Effector memory CD4-positive, alpha-beta T cell (primary cell): Measurements from ENCODE around the gene LRRIQ3.

Experiments
- DNase-seq, 3 donors: peaks; one replicate each; pipeline ENCODE4 v3.0.0-alpha.2; 2020
- H3K27ac ChIP-seq: 2 replicates; pipeline ENCODE4 v1.7.0; 2013; ENCODE audit warnings: mild to moderate bottlenecking, low read length, moderate library complexity; ENCODE audit not compliant: insufficient read depth, poor library complexity, severe bottlenecking
- H3K27me3 ChIP-seq: replicated peaks from 2 replicates; pipeline ENCODE4 v1.7.0; 2013; ENCODE audit warnings: mild to moderate bottlenecking, low read length; ENCODE audit not compliant: insufficient read depth, control insufficient read depth, poor library complexity, severe bottlenecking
- H3K36me3 ChIP-seq: 2 replicates; pipeline ENCODE4 v1.7.0; 2013; ENCODE audit warnings: mild to moderate bottlenecking, low read length, moderate library complexity; ENCODE audit not compliant: control insufficient read depth, insufficient read depth
- H3K4me1 ChIP-seq: 2 replicates; pipeline ENCODE4 v1.7.0; 2013; ENCODE audit warnings: low read length, mild to moderate bottlenecking; ENCODE audit not compliant: control insufficient read depth, insufficient read depth, poor library complexity, severe bottlenecking
- H3K4me3 ChIP-seq: 2 replicates; pipeline ENCODE4 v1.7.0; 2013; ENCODE audit warnings: low read length, low read depth, mild to moderate bottlenecking; ENCODE audit not compliant: insufficient read depth, poor library complexity, severe bottlenecking
- H3K9me3 ChIP-seq: 2 replicates; pipeline ENCODE4 v1.7.0; 2013; ENCODE audit warnings: mild to moderate bottlenecking, low read length, moderate library complexity; ENCODE audit not compliant: control insufficient read depth
- total RNA-seq, 3 donors: gene quantifications; one replicate each; lab custom pipeline; 2026; lab: John Stamatoyannopoulos, UW

The LRRIQ3 gene, protein sequence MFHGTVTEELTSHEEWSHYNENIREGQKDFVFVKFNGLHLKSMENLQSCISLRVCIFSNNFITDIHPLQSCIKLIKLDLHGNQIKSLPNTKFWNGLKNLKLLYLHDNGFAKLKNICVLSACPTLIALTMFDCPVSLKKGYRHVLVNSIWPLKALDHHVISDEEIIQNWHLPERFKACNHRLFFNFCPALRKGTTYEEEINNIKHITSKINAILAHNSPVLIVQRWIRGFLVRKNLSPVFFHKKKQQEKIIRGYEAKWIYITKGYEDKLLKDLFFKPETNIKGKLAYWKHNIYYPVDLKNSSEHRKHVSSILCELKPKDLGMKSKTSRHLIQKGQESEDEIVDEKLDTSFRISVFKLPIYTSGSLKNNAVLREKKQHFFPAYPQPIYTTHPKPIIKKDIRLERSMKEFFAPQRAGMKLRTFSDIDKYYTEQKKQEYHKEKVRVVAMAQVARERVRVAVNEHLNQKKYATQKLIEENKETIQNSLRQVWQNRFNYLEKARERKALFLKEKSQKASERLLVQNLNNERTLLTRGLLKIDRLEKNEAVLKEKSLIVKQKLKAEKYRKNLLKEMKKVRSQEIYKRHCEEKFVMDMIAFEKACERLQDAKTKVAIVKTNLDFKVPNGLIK
- 0.58 to 2.4 (median 2.3) reads per million in 3 donors for total RNA-seq

DNA sequence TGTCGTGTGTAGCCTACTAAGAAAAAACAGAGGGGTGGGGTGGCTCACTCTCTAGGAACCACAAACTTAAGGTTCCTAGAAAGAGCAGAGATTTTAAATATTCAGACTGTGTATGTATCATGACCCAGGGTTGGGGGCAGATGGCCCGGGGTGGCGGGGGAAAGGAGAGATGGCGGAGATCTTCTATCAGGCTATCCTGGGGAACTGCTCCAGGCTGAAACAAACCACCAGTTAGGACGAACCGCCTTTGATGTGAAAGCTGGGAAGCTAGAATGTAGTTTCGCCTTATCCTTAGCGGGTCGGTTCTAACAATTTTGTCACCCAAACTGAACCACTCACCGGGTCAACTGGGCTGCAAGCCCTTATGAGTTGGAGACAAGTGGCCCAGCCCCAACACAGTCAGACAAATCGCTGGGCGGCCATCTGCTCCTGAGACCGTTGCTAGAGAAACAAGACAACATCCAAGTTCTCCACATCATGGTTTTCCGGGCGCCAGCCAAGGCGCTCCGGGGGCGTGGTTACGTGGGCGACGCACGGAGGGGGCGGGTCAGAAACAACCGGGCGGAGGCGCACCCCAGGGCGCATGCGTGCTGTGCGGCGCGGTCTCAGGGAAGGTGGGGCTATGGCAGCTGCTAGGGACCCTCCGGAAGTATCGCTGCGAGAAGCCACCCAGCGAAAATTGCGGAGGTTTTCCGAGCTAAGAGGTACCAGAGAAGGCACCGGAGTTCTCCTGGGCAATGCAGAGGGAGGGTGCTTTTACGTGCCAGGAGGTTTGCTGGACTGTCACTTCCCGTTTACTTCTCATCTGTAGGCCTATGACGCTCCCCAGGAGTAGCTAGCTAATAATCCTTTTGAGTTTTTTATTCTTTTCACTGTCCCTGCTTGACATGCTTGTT is at the start of gene LRRIQ3, which contains the start of gene FPGT:
Gene LRRIQ3, minus strand, starts transcription at position 520 of the 896 bp plus-strand sequence. CDS start 14,492 bp downstream, outside the sequence.
Gene FPGT, plus strand, starts transcription at position 586 of the 896 bp plus-strand sequence. Its CDS starts 37 bp downstream, at position 623.
- no peaks in the 10 kb centered on the region for H3K36me3 ChIP-seq

DNA sequence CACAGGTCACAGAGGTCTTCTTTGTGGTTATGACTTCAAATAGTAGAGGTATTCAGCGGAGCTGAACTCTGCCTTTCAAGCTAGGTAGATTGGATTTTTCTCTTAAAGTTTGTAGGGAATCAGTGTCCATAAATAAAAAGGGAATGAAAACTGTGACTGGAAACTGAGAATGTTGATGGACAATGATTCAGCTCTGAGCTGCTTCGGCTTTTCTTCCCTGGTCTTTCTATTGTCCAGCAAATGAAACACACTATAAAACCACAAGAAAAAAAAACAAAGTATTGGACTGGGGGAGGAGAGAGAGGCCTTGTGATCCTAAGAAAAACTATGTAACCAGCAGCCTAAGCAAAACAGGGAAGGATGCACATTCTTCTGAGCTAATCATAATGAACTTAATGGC is 48.3 kb upstream of the LRRIQ3 start:
- no peaks in the 10 kb centered on the region for H3K9me3 ChIP-seq
- H3K36me3 ChIP-seq: no peaks in the 10 kb centered on the region
- no peak overlapping the region for H3K4me3 ChIP-seq
- no peaks in the 10 kb centered on the region for H3K27me3 ChIP-seq
- no peak overlapping the region for H3K27ac ChIP-seq
- H3K4me1 ChIP-seq: no peaks in the 10 kb centered on the region
- no peak for DNase-seq

More for the DNA sequence above, at the start of gene LRRIQ3, which contains the start of gene FPGT:
- Histone ChIP-seq H3K27ac (peak within 1 kb of the TSS; percentile 69), H3K4me1 (peaks cover 3% of the 10 kb centered on the region), H3K4me3 (peak within 1 kb of the TSS; percentile 62), H3K9me3 (no peaks in the 10 kb centered on the region), H3K27me3 (no peaks in the 10 kb centered on the region)
- peak; percentile 91 to 94 (median 93) for DNase-seq

- DNase-seq: no peak
- H3K27ac ChIP-seq: no peak overlapping the region
- H3K4me3 ChIP-seq: no peak overlapping the region
- H3K9me3 ChIP-seq: no peaks in the 10 kb centered on the region
- no peaks in the 10 kb centered on the region for H3K27me3 ChIP-seq
- no peaks in the 10 kb centered on the region for H3K36me3 ChIP-seq
- H3K4me1 ChIP-seq: no peaks in the 10 kb centered on the region
These were observed 47.3 kb upstream of the LRRIQ3 start for GRCh38 chr1:74245168-74245772.

DNA sequence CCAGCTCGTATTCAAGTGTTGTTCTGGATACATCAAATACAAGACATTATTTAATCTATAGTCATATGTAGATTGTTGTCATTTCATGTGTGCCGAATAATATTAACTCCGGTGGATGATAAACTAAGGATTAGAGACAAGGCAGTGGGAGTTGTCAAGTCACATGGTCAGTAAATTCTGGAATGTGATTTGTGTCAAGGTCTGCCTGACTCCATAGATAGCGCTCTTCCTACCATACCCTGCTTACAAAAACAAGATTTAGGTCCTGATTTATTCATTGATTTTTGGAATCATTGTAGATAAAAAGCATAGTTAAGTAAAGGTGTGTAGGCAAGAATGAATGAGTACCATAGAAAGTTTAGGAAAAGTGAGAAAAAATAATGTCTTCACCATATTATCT is 39.8 kb upstream of the LRRIQ3 start:
- Histone ChIP-seq H3K36me3 (no peaks in the 10 kb centered on the region), H3K27me3 (no peaks in the 10 kb centered on the region), H3K9me3 (no peaks in the 10 kb centered on the region), H3K4me1 (no peaks in the 10 kb centered on the region), H3K4me3 (no peak overlapping the region), H3K27ac (no peak overlapping the region)
- DNase-seq: no peak

- Histone ChIP-seq H3K27me3 (no peaks in the 10 kb centered on the region), H3K9me3 (no peaks in the 10 kb centered on the region), H3K27ac (no peak overlapping the region), H3K4me1 (no peaks in the 10 kb centered on the region), H3K4me3 (no peak overlapping the region), H3K36me3 (no peaks in the 10 kb centered on the region)
- no peak for DNase-seq
These were observed 39.1 kb upstream of the LRRIQ3 start for GRCh38 chr1:74237035-74237434.

- DNase-seq: no peak
- no peak overlapping the region for H3K27ac ChIP-seq
- no peaks in the 10 kb centered on the region for H3K4me1 ChIP-seq
- no peaks in the 10 kb centered on the region for H3K9me3 ChIP-seq
- no peaks in the 10 kb centered on the region for H3K36me3 ChIP-seq
- H3K27me3 ChIP-seq: no peaks in the 10 kb centered on the region
- H3K4me3 ChIP-seq: no peak overlapping the region
These were observed 38.5 kb upstream of the LRRIQ3 start for GRCh38 chr1:74236440-74236839.

DNA sequence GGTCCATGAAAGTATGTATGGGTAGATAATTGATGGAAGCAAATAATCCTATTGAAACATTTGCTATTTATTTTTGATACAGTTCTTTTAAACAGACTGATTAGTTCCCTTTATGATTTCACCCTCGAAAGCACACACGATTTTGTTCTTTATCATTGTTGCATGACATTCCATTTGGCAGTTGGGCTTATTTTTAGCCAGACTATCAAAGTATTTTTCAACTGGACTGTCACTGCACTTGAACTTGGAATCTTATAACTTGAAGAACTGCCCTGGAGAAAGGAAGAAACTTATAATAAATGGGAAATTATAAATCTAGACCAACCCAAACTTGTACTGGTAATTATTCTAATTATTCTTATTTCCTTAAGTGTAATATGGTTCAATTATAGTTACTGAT is 37.2 kb upstream of the LRRIQ3 start, which contains the start of gene TNNI3K:
Gene TNNI3K, plus strand, starts transcription at position 235 of the 400 bp plus-strand sequence. Its CDS starts 65 bp downstream, at position 300.
- no peaks in the 10 kb centered on the region for H3K36me3 ChIP-seq
- no peak for DNase-seq

DNA sequence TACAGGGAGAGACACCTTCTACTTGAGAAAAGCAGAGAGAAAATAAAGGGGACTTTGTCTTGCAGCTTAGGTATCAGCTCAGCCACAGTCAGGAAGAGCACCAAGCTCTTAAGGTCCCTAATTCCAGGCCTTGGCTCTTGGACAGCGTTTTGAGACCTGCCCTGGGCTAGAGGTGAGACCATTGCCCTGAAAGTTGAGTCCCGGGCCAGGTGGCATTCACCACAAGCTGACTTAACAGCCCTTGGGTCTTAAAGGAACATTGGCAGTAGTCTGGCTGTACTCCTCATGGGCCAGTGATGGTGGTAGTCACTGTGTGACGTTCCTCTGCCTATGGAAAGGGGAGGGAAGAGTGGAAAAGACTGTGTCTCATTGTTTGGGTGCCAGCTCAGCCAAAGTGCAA is 25.5 kb upstream of the LRRIQ3 start:
- H3K4me3 ChIP-seq: no peak overlapping the region
- no peaks in the 10 kb centered on the region for H3K27me3 ChIP-seq
- no peaks in the 10 kb centered on the region for H3K4me1 ChIP-seq
- H3K27ac ChIP-seq: no peak overlapping the region
- H3K9me3 ChIP-seq: no peaks in the 10 kb centered on the region
- no peak for DNase-seq
- no peaks in the 10 kb centered on the region for H3K36me3 ChIP-seq

More for the DNA sequence above, 37.2 kb upstream of the LRRIQ3 start, which contains the start of gene TNNI3K:
- no peaks in the 10 kb centered on the region for H3K4me1 ChIP-seq
- H3K27ac ChIP-seq: no peak within 1 kb of the TSS
- no peaks in the 10 kb centered on the region for H3K9me3 ChIP-seq
- no peaks in the 10 kb centered on the region for H3K27me3 ChIP-seq
- H3K4me3 ChIP-seq: no peak within 1 kb of the TSS

- no peaks in the 10 kb centered on the region for H3K36me3 ChIP-seq
- H3K27ac ChIP-seq: no peak overlapping the region
- H3K4me1 ChIP-seq: no peaks in the 10 kb centered on the region
- H3K27me3 ChIP-seq: no peaks in the 10 kb centered on the region
- no peaks in the 10 kb centered on the region for H3K9me3 ChIP-seq
- no peak for DNase-seq
- no peak overlapping the region for H3K4me3 ChIP-seq
These were observed 24.7 kb upstream of the LRRIQ3 start for GRCh38 chr1:74222701-74223100.
